Mesenchymal stem cell (in vitro differentiated cells and primary cell): Measurements from ENCODE around the gene RAPGEF4.

Experiments used
- DNase-seq: peaks from one replicate; pipeline ENCODE4 v3.0.0-alpha.2; 2013
- H2AFZ ChIP-seq: one replicate; pipeline ENCODE4 v1.6.1; 2013; ENCODE audit warnings: low read depth, mild to moderate bottlenecking, control low read depth, inconsistent platforms, low read length, moderate library complexity
- H2AK5ac ChIP-seq: 2 replicates; pipeline ENCODE4 v1.6.1; 2013; ENCODE audit warnings: low read length, moderate library complexity, mild to moderate bottlenecking, inconsistent platforms; ENCODE audit not compliant: severe bottlenecking
- H2BK120ac ChIP-seq: one replicate; pipeline ENCODE4 v1.6.1; 2013; ENCODE audit warnings: low read depth, mild to moderate bottlenecking, inconsistent platforms, low read length, moderate library complexity
- H2BK12ac ChIP-seq, 2 experiments: one replicate each; pipeline ENCODE4 v1.6.1; 2013; ENCODE audit warnings: inconsistent platforms in 2 of 2, low read length in 2 of 2, mild to moderate bottlenecking in 2 of 2, moderate library complexity in 2 of 2, control low read depth in 1 of 2
- H2BK15ac ChIP-seq: one replicate; pipeline ENCODE4 v1.6.1; 2013; ENCODE audit warnings: mild to moderate bottlenecking, low read depth, inconsistent platforms; ENCODE audit not compliant: poor library complexity, severe bottlenecking
- H2BK5ac ChIP-seq: 2 replicates; pipeline ENCODE4 v1.6.1; 2013; ENCODE audit warnings: low read depth, mild to moderate bottlenecking, low read length, control low read depth, inconsistent platforms; ENCODE audit not compliant: poor library complexity, severe bottlenecking
- H3K14ac ChIP-seq, 2 experiments: one replicate each; pipeline ENCODE4 v1.6.1; 2013; ENCODE audit warnings: inconsistent platforms in 2 of 2, low read length in 2 of 2, control low read depth in 1 of 2, mild to moderate bottlenecking in 1 of 2, moderate library complexity in 1 of 2
- H3K18ac ChIP-seq, 2 experiments: one replicate each; pipeline ENCODE4 v1.6.1; 2013; ENCODE audit warnings: inconsistent platforms in 2 of 2, low read length in 2 of 2, control low read depth in 1 of 2, low read depth in 1 of 2, mild to moderate bottlenecking in 1 of 2
- H3K23ac ChIP-seq, 2 experiments: one replicate each; pipeline ENCODE4 v1.6.1; 2013; ENCODE audit warnings: inconsistent platforms in 2 of 2, low read length in 2 of 2, mild to moderate bottlenecking in 2 of 2, moderate library complexity in 2 of 2, control low read depth in 1 of 2
- H3K27ac ChIP-seq: 2 replicates; pipeline ENCODE4 v1.5.1; 2013; ENCODE audit warnings: mild to moderate bottlenecking, moderate library complexity, low read length, control low read depth, inconsistent platforms; ENCODE audit not compliant: poor library complexity, severe bottlenecking
- H3K27me3 ChIP-seq, 2 experiments: 2 replicates each; pipeline versions ENCODE4 v1.6.1 to v1.7.0; 2013; ENCODE audit warnings: low read length in 2 of 2, mild to moderate bottlenecking in 2 of 2, moderate library complexity in 2 of 2, control low read depth in 1 of 2, inconsistent platforms in 1 of 2; ENCODE audit not compliant: control insufficient read depth in 1 of 2, insufficient read depth in 1 of 2
- H3K36me3 ChIP-seq, 2 experiments: 2 replicates each; pipeline versions ENCODE4 v1.6.1 to v1.7.0; 2013; ENCODE audit warnings: low read length in 2 of 2, control low read depth in 1 of 2, inconsistent platforms in 1 of 2, low read depth in 1 of 2, mild to moderate bottlenecking in 1 of 2; ENCODE audit not compliant: insufficient read depth in 2 of 2, control insufficient read depth in 1 of 2
- H3K4ac ChIP-seq, 2 experiments: one replicate each; pipeline ENCODE4 v1.6.1; 2013; ENCODE audit warnings: inconsistent platforms in 2 of 2, low read length in 2 of 2, mild to moderate bottlenecking in 2 of 2, moderate library complexity in 2 of 2, control low read depth in 1 of 2, low read depth in 1 of 2
- H3K4me1 ChIP-seq: 2 replicates; pipeline ENCODE4 v1.6.1; 2013; ENCODE audit warnings: low read depth, low read length, control low read depth; ENCODE audit not compliant: control insufficient read depth, insufficient read depth
- H3K4me2 ChIP-seq: 2 replicates; pipeline ENCODE4 v1.6.1; 2013; ENCODE audit warnings: low read length, mild to moderate bottlenecking, inconsistent platforms; ENCODE audit not compliant: poor library complexity, severe bottlenecking
- H3K4me3 ChIP-seq, 2 experiments: 2 replicates each; pipeline versions ENCODE4 v1.5.1 to v1.7.0; 2013; ENCODE audit warnings: low read length in 2 of 2, mild to moderate bottlenecking in 2 of 2, control low read depth in 1 of 2, low read depth in 1 of 2; ENCODE audit not compliant: insufficient read depth in 1 of 2
- H3K79me1 ChIP-seq: replicated peaks from 2 replicates; pipeline ENCODE4 v1.6.1; 2013; ENCODE audit warnings: mild to moderate bottlenecking, control low read depth, low read length, inconsistent platforms; ENCODE audit not compliant: poor library complexity, severe bottlenecking
- H3K9ac ChIP-seq: 2 replicates; pipeline ENCODE4 v1.7.0; 2013; ENCODE audit warnings: mild to moderate bottlenecking, low read length, moderate library complexity
- H3K9me3 ChIP-seq: 2 replicates; pipeline ENCODE4 v1.7.0; 2013; ENCODE audit warnings: mild to moderate bottlenecking, low read length; ENCODE audit not compliant: control insufficient read depth
- H4K8ac ChIP-seq: one replicate; pipeline ENCODE4 v1.6.1; 2013; ENCODE audit warnings: inconsistent platforms, mild to moderate bottlenecking, low read length, moderate library complexity
- H4K91ac ChIP-seq: one replicate; pipeline ENCODE4 v1.6.1; 2013; ENCODE audit warnings: mild to moderate bottlenecking, low read length, inconsistent platforms
- WGBS: methylation state at CpG from one replicate; pipeline ENCODE4 v1.1.7; 2013; ENCODE audit warnings: mixed read lengths; 5-methylcytosine and 5-hydroxymethylcytosine counted together

RAPGEF4 gene

GRCh38 chr2:173051463-173052215 is 316.0 kb downstream of the RAPGEF4 start:
- no peak overlapping the region for H3K9ac ChIP-seq
- no peak overlapping the region for H3K4me2 ChIP-seq
- no peak overlapping the region for H3K27ac ChIP-seq
- H3K4me1 ChIP-seq: peaks cover 9% of the 10 kb centered on the region
- H3K4ac ChIP-seq: peak overlapping the region in 1 of 2 experiments; percentile 24
- no peak overlapping the region for H2AFZ ChIP-seq
- H3K14ac ChIP-seq: no peak overlapping the region
- H3K4me3 ChIP-seq: no peak overlapping the region
- H3K18ac ChIP-seq: peak overlapping the region in 1 of 2 experiments; percentile 55
- 75% methylated on average over 7 of the region's 7 CpGs for WGBS
- H3K79me1 ChIP-seq: no peaks in the 10 kb centered on the region
- H3K9me3 ChIP-seq: no peaks in the 10 kb centered on the region
- H2BK12ac ChIP-seq: no peak overlapping the region
- H3K27me3 ChIP-seq: no peaks in the 10 kb centered on the region
- no peak overlapping the region for H3K23ac ChIP-seq
- H2BK120ac ChIP-seq: no peak overlapping the region
- DNase-seq: no peak
- H2AK5ac ChIP-seq: peak overlapping the region; percentile 89
- H3K36me3 ChIP-seq: no peaks in the 10 kb centered on the region
- no peak overlapping the region for H4K8ac ChIP-seq
- H2BK15ac ChIP-seq: no peak overlapping the region
- H2BK5ac ChIP-seq: no peak overlapping the region
- no peak overlapping the region for H4K91ac ChIP-seq

GRCh38 chr2:173053043-173053699 is 317.5 kb downstream of the RAPGEF4 start:
- Histone ChIP-seq H3K18ac (no peak overlapping the region), H2AFZ (no peak overlapping the region), H2BK5ac (no peak overlapping the region), H3K9me3 (no peaks in the 10 kb centered on the region), H2BK120ac (no peak overlapping the region), H3K4me2 (no peak overlapping the region), H3K4me3 (no peak overlapping the region), H3K4me1 (peaks cover 9% of the 10 kb centered on the region), H4K8ac (no peak overlapping the region), H4K91ac (no peak overlapping the region), H3K79me1 (no peaks in the 10 kb centered on the region), H2BK12ac (no peak overlapping the region), H3K9ac (no peak overlapping the region), H2BK15ac (no peak overlapping the region), H3K14ac (no peak overlapping the region), H2AK5ac (peak overlapping the region; percentile 78), H3K27me3 (no peaks in the 10 kb centered on the region), H3K23ac (no peak overlapping the region), H3K36me3 (no peaks in the 10 kb centered on the region), H3K4ac (no peak overlapping the region), H3K27ac (peak overlapping the region; percentile 84)
- no peak for DNase-seq
- WGBS: 14% methylated on average over 1 of the region's 3 CpGs

- no peak overlapping the region for H3K4ac ChIP-seq
- no peak overlapping the region for H3K14ac ChIP-seq
- no peak overlapping the region for H4K8ac ChIP-seq
- no peaks in the 10 kb centered on the region for H3K27me3 ChIP-seq
- H2AFZ ChIP-seq: no peak overlapping the region
- no peak overlapping the region for H2BK120ac ChIP-seq
- no peaks in the 10 kb centered on the region for H3K79me1 ChIP-seq
- H2BK12ac ChIP-seq: no peak overlapping the region
- peak overlapping the region; percentile 84 for H3K27ac ChIP-seq
- no peak for DNase-seq
- no peak overlapping the region for H3K4me3 ChIP-seq
- H3K23ac ChIP-seq: no peak overlapping the region
- no peak overlapping the region for H3K18ac ChIP-seq
- no peaks in the 10 kb centered on the region for H3K36me3 ChIP-seq
- no peak overlapping the region for H2BK15ac ChIP-seq
- H3K4me1 ChIP-seq: peaks cover 9% of the 10 kb centered on the region
- H3K9me3 ChIP-seq: no peaks in the 10 kb centered on the region
- H2AK5ac ChIP-seq: no peak overlapping the region
- no peak overlapping the region for H3K9ac ChIP-seq
- no peak overlapping the region for H3K4me2 ChIP-seq
- WGBS: 67% methylated on average over 1 of the region's 3 CpGs
- H2BK5ac ChIP-seq: no peak overlapping the region
- no peak overlapping the region for H4K91ac ChIP-seq
Observed at GRCh38 chr2:173054466-173054865, 318.8 kb downstream of the RAPGEF4 start.

GRCh38 chr2:173056705-173057364 is 321.2 kb downstream of the RAPGEF4 start:
- H2AFZ ChIP-seq: no peak overlapping the region
- H2BK15ac ChIP-seq: no peak overlapping the region
- H3K36me3 ChIP-seq: no peaks in the 10 kb centered on the region
- H3K4me1 ChIP-seq: peaks cover 4% of the 10 kb centered on the region
- WGBS: 74% methylated on average over 3 of the region's 4 CpGs
- no peak overlapping the region for H3K27ac ChIP-seq
- H3K14ac ChIP-seq: no peak overlapping the region
- no peak for DNase-seq
- no peaks in the 10 kb centered on the region for H3K79me1 ChIP-seq
- H3K27me3 ChIP-seq: no peaks in the 10 kb centered on the region
- no peak overlapping the region for H3K4me2 ChIP-seq
- peak overlapping the region; percentile 40 for H2AK5ac ChIP-seq
- no peak overlapping the region for H3K18ac ChIP-seq
- no peak overlapping the region for H3K9ac ChIP-seq
- no peak overlapping the region for H3K4ac ChIP-seq
- H2BK120ac ChIP-seq: no peak overlapping the region
- H3K4me3 ChIP-seq: no peak overlapping the region
- H3K9me3 ChIP-seq: no peaks in the 10 kb centered on the region
- H3K23ac ChIP-seq: no peak overlapping the region
- no peak overlapping the region for H4K8ac ChIP-seq
- peak overlapping the region; percentile 14 to 74 for H2BK12ac ChIP-seq
- H4K91ac ChIP-seq: no peak overlapping the region
- no peak overlapping the region for H2BK5ac ChIP-seq
